CD1c-positive myeloid dendritic cell (primary cell): Measurements from ENCODE around the gene PGAM2.

Experiments used
- DNase-seq: peaks from one replicate; pipeline ENCODE4 v3.0.0-alpha.2; 2016; ENCODE audit errors: extremely low spot score

Gene PGAM2

GRCh38 chr7:44065431-44066110, at the start of gene PGAM2:
PGAM2 (minus strand) TSS chr7:44065567; CDS start chr7:44065529, 38 bp downstream.
- DNase-seq, result no peak

- no peak for DNase-seq
Measured at GRCh38 chr7:44114586-44115310, 49.4 kb upstream of the PGAM2 start.

DNA sequence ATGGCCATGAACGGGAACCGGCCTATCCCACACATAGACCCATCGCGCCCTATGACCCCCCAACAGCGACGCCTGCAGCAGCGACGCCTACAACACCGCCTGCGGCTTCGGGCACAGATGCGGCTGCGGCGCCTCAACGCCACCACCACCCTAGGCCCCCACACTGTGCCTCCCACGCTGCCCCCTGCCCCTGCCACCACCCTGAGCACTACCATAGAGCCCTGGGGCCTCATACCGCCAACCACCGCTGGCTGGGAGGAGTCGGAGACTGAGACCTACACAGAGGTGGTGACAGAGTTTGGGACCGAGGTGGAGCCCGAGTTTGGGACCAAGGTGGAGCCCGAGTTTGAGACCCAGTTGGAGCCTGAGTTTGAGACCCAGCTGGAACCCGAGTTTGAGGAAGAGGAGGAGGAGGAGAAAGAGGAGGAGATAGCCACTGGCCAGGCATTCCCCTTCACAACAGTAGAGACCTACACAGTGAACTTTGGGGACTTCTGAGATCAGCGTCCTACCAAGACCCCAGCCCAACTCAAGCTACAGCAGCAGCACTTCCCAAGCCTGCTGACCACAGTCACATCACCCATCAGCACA, 48.5 kb upstream of the PGAM2 start:
- DNase-seq, result no peak

DNA sequence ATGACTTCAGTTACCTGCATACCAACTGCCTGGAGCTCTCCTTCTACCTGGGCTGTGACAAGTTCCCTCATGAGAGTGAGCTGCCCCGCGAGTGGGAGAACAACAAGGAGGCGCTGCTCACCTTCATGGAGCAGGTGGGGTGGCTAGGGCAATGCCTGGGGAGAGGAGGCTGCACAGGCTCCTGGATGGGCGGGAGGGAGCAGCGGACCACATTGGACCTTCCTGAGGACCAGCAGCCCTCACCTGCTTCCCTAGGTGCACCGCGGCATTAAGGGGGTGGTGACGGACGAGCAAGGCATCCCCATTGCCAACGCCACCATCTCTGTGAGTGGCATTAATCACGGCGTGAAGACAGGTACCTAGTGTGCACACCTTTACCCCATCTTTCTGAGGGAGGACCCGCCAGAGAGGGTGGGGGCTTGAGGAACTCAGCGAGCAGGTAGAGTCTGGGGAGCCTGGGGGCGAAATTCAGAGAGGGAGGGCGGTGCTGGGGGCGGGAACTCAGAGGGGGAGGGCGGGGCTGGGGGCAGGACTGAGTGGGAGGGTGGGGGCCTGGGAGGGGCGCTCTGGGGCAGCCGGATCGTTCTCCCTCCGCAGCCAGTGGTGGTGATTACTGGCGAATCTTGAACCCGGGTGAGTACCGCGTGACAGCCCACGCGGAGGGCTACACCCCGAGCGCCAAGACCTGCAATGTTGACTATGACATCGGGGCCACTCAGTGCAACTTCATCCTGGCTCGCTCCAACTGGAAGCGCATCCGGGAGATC, 47.8 kb upstream of the PGAM2 start:
- DNase-seq, result no peak

GRCh38 chr7:44112231-44112996, 47.0 kb upstream of the PGAM2 start:
- no peak for DNase-seq

GRCh38 chr7:44111761-44112160, 46.4 kb upstream of the PGAM2 start:
- DNase-seq, result no peak

DNA sequence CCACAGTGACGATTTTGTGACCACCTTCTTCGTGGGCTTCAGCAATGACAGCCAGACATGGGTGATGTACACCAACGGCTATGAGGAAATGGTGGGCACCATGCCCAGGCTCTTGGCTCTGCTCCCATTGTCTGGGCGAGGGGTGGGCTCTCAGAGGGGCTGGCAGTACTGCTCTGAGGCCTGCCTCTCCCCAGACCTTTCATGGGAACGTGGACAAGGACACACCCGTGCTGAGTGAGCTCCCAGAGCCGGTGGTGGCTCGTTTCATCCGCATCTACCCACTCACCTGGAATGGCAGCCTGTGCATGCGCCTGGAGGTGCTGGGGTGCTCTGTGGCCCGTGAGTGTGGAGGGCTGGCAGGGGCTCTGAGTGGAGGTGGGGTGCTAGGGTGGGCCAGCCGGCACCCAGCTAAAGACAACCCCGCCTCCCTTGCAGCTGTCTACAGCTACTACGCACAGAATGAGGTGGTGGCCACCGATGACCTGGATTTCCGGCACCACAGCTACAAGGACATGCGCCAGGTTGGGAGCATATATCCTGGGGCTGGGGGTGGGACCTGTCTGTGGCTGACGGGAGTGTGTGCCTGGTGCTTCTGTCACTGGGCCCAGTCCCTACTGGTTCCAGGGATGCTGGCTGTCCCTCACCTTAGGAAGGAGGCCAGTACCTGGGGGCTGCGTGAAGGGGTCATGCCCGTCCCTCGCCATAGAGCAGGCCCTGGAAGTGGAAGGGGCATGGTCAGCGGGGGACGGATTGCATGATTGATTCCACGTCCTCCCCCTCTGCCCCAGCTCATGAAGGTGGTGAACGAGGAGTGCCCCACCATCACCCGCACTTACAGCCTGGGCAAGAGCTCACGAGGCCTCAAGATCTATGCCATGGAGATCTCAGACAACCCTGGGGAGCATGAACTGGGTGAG, 45.6 kb upstream of the PGAM2 start:
- no peak for DNase-seq

DNA sequence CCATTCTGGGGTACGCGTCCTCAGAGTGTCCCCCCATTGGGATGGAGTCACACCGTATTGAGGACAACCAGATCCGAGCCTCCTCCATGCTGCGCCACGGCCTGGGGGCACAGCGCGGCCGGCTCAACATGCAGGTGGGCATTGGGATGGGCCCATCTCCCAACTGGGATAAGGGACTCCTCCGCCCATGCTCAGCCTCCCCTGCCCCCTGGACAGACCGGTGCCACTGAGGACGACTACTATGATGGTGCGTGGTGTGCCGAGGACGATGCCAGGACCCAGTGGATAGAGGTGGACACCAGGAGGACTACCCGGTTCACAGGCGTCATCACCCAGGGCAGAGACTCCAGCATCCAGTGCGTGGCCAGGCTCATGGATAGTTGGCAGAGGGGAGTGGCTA, 44.6 kb upstream of the PGAM2 start:
- no peak for DNase-seq

DNA sequence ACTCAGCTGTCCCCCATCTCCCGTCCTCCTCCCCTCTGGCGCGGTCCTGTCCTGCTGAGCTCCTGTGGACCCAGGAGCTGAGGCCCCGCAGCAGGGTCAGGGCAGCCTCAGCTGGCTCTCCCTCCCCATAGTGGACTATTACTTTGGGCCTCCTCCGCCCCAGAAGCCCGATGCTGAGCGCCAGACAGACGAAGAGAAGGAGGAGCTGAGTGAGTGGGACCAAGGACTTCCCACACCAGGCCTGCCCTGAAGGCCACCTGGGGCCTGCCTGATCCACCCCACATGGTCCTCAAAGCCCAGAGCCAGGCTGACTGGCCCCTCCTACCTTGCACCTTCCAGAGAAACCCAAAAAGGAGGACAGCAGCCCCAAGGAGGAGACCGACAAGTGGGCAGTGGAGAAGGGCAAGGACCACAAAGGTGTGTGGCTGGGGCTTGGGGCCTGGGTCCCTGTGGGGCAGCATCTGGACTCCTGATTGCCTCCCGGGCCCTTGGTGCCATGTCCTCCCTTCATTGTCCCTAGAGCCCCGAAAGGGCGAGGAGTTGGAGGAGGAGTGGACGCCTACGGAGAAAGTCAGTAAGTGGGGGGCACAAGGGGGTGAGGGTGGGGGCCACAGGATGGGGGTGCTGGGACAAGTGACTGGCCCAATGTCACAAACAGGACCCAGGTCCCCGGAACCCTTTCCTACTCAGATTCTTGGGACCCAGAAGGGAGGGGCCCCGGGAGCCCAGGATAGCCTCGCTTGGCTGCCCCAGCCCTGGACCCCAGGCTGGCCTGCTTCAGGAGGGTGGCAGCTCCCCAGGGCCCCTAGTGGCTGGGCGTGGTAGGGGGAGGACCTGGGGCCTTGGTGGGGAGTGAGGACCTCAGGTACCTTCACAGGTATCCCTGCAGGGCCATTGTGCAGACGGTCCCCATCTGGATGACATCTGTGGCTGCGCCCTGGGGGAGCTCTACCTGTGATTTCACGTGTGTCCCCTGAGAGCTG, 43.7 kb upstream of the PGAM2 start:
- no peak for DNase-seq

- no peak for DNase-seq
Measured at GRCh38 chr7:44107961-44108767, 42.8 kb upstream of the PGAM2 start.

- no peak for DNase-seq
Measured at GRCh38 chr7:44107116-44107960, 42.0 kb upstream of the PGAM2 start.

- DNase-seq, result no peak
Measured at GRCh38 chr7:44106311-44107065, 41.1 kb upstream of the PGAM2 start.

DNA sequence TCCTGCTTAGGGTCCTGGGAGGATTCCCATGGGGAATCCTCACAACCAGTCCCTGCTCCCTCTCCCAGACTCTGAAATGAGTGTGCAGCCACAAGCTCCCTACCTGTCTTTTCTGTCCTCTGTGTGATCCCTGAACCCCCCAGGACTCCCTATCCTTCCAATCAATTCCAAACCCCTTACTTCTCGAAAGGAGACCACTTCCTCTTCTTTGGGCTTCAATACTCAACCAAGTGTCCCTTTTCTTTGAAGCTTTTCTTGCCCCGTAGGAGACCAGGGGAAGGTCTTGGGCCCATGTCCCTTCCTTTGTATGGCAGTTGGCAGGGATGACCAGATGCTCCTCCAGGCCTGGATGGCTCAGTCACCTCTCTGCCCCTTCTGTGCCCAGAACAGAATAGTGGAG, 40.5 kb upstream of the PGAM2 start:
- no peak for DNase-seq

GRCh38 chr7:44104860-44105771, 39.7 kb upstream of the PGAM2 start:
- no peak for DNase-seq
